Right lobe of liver (tissue), 6 donors: Measurements from ENCODE around the gene LRRC8B. TPM values are rescaled to one million over a fixed set of nuclear protein-coding genes. Genes with fewer than 3 reads are reported as not detected.
A peak's percentile ranks its signal among the peaks of the same experiment; 100 is the strongest.

Experiments used
- ATAC-seq, 4 donors: fragments of 200-7000 bp; cut with Tn5 transposase; one replicate each; pipeline ENCODE4 v1.9.1; 2020; ENCODE audit warnings: mild to moderate bottlenecking in 4 of 4, moderate library complexity in 4 of 4
- DNase-seq, 3 donors: peaks; one replicate each; pipeline ENCODE4 v3.0.0-alpha.2; 2020
- H3K27ac ChIP-seq, 3 donors: fragments of 200-600 bp; one replicate each; pipeline ENCODE4 v1.8.0; 2022
- H3K27me3 ChIP-seq, 2 donors: fragments of 200-600 bp; one replicate each; pipeline ENCODE4 v1.8.0; 2022
- H3K36me3 ChIP-seq, 4 donors: fragments of 200-600 bp; sonication (generic) in 1 of 4; one replicate each; pipeline versions ENCODE4 v1.5.1 to v1.8.0; 2017 to 2022; ENCODE audit warnings: control low read depth in 1 of 4
- H3K4me1 ChIP-seq, 4 donors: fragments of 200-600 bp; sonication (generic) in 1 of 4; one replicate each; pipeline versions ENCODE4 v1.5.1 to v1.8.0; 2017 to 2022; ENCODE audit warnings: control low read depth in 1 of 4
- H3K4me3 ChIP-seq, 3 donors: fragments of 200-600 bp; one replicate each; pipeline ENCODE4 v1.8.0; 2022
- H3K9me3 ChIP-seq, 4 donors: fragments of 200-600 bp; sonication (generic) in 1 of 4; one replicate each; pipeline versions ENCODE4 v1.5.1 to v1.8.0; 2017 to 2022; ENCODE audit warnings: control low read depth in 1 of 4
- CTCF ChIP-seq, 4 donors: fragments of 200-600 bp in 3 of 4; fragments of 450-650 bp in 1 of 4; IDR thresholded peaks; one replicate each; pipeline versions ENCODE4 v1.5.1 to v1.8.0; 2016 to 2022; ENCODE audit warnings: antibody characterized with exemption in 4 of 4, mild to moderate bottlenecking in 2 of 4
- POLR2A ChIP-seq: fragments of 450-650 bp; IDR thresholded peaks from one replicate; pipeline ENCODE4 v1.6.1; 2017; ENCODE audit warnings: antibody characterized with exemption, mild to moderate bottlenecking
- WGBS: methylation state at CpG from one replicate; pipeline ENCODE4 v1.1.6; 2018; ENCODE audit warnings: low coverage, low lambda C conversion rate; ENCODE audit not compliant: insufficient coverage; ENCODE audit errors: missing lambda C conversion rate; 5-methylcytosine and 5-hydroxymethylcytosine counted together
- intact Hi-C, 2 donors: fragments of 100-400 bp; cut with DNase I; formaldehyde crosslinking; loops; one replicate each; pipeline versions ENCODE4 v1.11.2 to v1.14.1; 2022
- long read RNA-seq: library from polyadenylated mRNA; unstranded; transcript quantifications from one replicate; pipeline ENCODE4 v2.0.0, GENCODE V29; 2019
- total RNA-seq, 6 experiments: library from RNA; depleted of rRNA in 2 of 6; stranded (reverse); fragments of >200 nt in 2 of 6; fragmentation: NEBNext Ultra II Directional in 3 of 6; extraction: Animal tissue kit (Norgen Biotek cat#: 25700) in 3 of 6; gene quantifications; one replicate each; pipeline versions ENCODE4 v1.1.0 to v1.2.4, GENCODE V29; 2016 to 2023
- donor health status: DM: no; HTN: yes; CAD: no.
- donor health status: DM: no; HTN: no; CAD: no.
- donor health status: DM: no; HTN: no; CAD: no.
- donor health status: DM: no; HTN: yes; CAD: no.
- donor health status: DM: no; HTN: yes; CAD: no.

Gene LRRC8B
- 10 to 100 TPM in 1 of 6 experiments, 1 to 10 TPM in 5; 1.8 to 11.3 (median 4.7) TPM for total RNA-seq
- long read RNA-seq: 0 reads

DNA sequence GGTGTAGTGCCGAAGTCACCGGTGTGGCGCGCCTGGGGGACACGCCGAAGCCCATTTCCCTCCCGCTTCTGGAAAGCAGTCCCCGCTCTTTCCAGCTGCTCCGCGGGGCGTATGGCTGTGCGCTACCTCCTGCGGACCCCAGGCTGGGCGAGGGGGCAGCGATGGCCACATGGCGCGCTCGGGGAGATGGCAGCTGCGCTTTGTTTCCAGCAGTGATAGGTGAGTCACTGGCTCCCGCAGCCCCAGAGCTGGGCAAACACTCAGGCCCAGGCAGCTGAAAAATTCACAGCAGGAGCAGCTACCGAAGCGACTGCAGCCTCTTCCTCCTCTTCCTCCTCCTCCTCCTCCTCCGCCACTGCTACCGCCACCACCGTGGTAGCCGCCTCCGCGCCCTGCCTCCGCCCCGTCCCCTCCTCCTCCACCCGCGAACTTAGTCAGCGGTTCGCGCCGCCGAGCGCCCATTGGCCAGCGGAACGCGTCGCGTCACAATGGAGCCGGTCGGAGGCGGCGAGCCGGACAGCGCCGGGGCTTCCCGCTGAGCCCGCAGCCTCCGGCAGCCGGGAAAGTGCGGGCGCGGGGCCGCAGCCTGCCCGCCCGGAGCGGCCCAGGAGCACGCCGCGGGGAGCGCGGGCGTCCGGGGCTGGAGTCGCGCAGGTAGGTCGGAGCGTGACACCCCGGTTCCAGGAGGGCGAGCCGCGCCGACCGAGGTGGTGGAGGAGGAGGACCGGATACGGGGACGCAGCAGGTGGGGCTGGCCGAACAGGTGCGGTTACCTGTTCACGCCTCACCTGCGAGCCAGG lies at the start of gene LRRC8B:
TSS of gene LRRC8B (plus strand) at position 461 of the 800 bp plus-strand sequence. CDS start 57,822 bp downstream, outside the sequence.
- peak within 1 kb of the TSS; percentile 70 to 93 (median 92) for H3K4me3 ChIP-seq
- H3K27ac ChIP-seq: peak within 1 kb of the TSS; percentile 74 to 97 (median 92)
- peaks cover 0 to 6% (median 0%) of the 10 kb centered on the region in 4 donors for H3K4me1 ChIP-seq
- intact Hi-C loops: loop anchor here in 1 of 2 donors (5.0 kb wide), 1 partner anchor 73 kb away; no protein-coding TSS in a partner anchor
- H3K36me3 ChIP-seq: no peaks in the 10 kb centered on the region
- ATAC-seq (peak; percentile 96 to 99 (median 98)), DNase-seq (peak; percentile 95 to 97 (median 97))
- no peaks in the 10 kb centered on the region for H3K27me3 ChIP-seq
- TF ChIP-seq CTCF (IDR thresholded peaks at IDR 0.05): no peak
- peak; percentile 85 for TF ChIP-seq POLR2A
- H3K9me3 ChIP-seq: no peaks in the 10 kb centered on the region
- 0% methylated on average over 19 of the region's 85 CpGs for WGBS

GRCh38 chr1:89475269-89475668 lies 49.4 kb upstream of the LRRC8B start:
- 40% methylated on average over 1 of the region's 1 CpG for WGBS
- DNase-seq (no peak), ATAC-seq (no peak)
- Histone ChIP-seq H3K9me3 (no peaks in the 10 kb centered on the region), H3K27ac (no peak overlapping the region), H3K4me3 (no peak overlapping the region), H3K27me3 (no peaks in the 10 kb centered on the region), H3K36me3 (no peaks in the 10 kb centered on the region), H3K4me1 (no peaks in the 10 kb centered on the region)
- intact Hi-C loops: no loop called here
- TF ChIP-seq CTCF (IDR thresholded peaks at IDR 0.05) (no peak), POLR2A (no peak)

GRCh38 chr1:89476072-89476471 lies 48.6 kb upstream of the LRRC8B start:
- DNase-seq: no peak

More at GRCh38 chr1:89476072-89476471, 48.6 kb upstream of the LRRC8B start:
- Histone ChIP-seq H3K36me3 (no peaks in the 10 kb centered on the region), H3K9me3 (no peaks in the 10 kb centered on the region), H3K4me1 (no peaks in the 10 kb centered on the region), H3K4me3 (no peak overlapping the region), H3K27ac (no peak overlapping the region), H3K27me3 (no peaks in the 10 kb centered on the region)
- WGBS: 55% methylated on average over 1 of the region's 1 CpG
- TF ChIP-seq POLR2A (no peak), CTCF (IDR thresholded peaks at IDR 0.05) (no peak)
- no peak for ATAC-seq
- intact Hi-C loops: no loop called here
